ENCODE measurements around the gene SFN. TPM values are rescaled to one million over a fixed set of nuclear protein-coding genes. Genes with fewer than 3 reads are reported as not detected.
A peak's percentile ranks its signal among the peaks of the same experiment; 100 is the strongest.

The SFN gene
- total and polyA plus RNA-seq, 2 of the 13 experiments (the other 11 are each of a cell fraction or from before 2014, with no cell fraction given) = 4.3 to 5.6 TPM

DNA sequence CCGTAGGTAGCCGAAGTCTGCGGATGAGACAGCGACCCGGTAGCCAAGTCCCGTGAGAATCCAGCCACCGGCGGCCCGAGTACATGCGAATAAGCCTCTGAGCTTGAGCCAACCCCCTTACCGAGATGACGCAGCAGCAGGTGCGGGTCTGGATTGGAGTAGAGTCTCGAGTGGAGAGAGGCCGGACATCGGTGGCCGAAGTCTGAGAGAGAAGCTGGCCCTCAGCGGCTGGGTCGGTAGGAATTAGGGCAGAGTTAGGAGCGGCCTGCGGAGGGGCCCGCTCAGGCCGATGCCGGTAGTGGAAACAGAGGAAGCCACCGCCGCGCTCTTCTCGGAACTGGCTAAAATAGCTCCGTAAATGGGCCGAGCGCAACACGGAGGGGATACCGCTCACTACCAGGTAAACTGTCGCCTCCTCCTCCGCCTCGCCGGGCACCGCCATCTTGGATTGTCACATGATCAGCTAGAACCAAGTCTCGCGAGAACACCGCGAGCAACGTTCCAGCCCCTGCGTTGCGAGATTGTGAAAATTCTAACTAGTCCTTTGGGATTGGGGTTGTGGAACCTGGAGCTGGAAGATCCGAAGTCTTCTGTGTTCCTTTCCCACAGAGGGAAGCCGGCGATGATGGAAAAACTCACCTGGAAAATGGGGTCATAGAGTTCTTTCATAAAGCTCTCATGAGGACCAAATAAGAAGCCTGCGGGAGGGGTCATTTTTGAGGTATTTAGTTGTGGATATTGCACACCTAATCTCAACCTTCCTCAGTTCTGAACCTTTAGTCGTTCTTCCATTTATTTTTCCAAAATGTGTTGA, 37.3 kb downstream of the SFN start, which contains the start of gene GPATCH3 (continued):
- TF ChIP-seq, protein P1, sequence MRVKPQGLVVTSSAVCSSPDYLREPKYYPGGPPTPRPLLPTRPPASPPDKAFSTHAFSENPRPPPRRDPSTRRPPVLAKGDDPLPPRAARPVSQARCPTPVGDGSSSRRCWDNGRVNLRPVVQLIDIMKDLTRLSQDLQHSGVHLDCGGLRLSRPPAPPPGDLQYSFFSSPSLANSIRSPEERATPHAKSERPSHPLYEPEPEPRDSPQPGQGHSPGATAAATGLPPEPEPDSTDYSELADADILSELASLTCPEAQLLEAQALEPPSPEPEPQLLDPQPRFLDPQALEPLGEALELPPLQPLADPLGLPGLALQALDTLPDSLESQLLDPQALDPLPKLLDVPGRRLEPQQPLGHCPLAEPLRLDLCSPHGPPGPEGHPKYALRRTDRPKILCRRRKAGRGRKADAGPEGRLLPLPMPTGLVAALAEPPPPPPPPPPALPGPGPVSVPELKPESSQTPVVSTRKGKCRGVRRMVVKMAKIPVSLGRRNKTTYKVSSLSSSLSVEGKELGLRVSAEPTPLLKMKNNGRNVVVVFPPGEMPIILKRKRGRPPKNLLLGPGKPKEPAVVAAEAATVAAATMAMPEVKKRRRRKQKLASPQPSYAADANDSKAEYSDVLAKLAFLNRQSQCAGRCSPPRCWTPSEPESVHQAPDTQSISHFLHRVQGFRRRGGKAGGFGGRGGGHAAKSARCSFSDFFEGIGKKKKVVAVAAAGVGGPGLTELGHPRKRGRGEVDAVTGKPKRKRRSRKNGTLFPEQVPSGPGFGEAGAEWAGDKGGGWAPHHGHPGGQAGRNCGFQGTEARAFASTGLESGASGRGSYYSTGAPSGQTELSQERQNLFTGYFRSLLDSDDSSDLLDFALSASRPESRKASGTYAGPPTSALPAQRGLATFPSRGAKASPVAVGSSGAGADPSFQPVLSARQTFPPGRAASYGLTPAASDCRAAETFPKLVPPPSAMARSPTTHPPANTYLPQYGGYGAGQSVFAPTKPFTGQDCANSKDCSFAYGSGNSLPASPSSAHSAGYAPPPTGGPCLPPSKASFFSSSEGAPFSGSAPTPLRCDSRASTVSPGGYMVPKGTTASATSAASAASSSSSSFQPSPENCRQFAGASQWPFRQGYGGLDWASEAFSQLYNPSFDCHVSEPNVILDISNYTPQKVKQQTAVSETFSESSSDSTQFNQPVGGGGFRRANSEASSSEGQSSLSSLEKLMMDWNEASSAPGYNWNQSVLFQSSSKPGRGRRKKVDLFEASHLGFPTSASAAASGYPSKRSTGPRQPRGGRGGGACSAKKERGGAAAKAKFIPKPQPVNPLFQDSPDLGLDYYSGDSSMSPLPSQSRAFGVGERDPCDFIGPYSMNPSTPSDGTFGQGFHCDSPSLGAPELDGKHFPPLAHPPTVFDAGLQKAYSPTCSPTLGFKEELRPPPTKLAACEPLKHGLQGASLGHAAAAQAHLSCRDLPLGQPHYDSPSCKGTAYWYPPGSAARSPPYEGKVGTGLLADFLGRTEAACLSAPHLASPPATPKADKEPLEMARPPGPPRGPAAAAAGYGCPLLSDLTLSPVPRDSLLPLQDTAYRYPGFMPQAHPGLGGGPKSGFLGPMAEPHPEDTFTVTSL (CRISPR knock-in tag; IDR thresholded peaks at IDR 0.05; ENCODE audit: borderline replicate concordance) = peak; percentile 37; the same call in 1 of the 2 replicates
- TF ChIP-seq GABPB1 (CRISPR knock-in tag; IDR thresholded peaks at IDR 0.05) = peak; percentile 71
- TF ChIP-seq ZSCAN20 (CRISPR knock-in tag; IDR thresholded peaks at IDR 0.05; ENCODE audit: borderline replicate concordance) = no peak
- TF ChIP-seq, protein P2, sequence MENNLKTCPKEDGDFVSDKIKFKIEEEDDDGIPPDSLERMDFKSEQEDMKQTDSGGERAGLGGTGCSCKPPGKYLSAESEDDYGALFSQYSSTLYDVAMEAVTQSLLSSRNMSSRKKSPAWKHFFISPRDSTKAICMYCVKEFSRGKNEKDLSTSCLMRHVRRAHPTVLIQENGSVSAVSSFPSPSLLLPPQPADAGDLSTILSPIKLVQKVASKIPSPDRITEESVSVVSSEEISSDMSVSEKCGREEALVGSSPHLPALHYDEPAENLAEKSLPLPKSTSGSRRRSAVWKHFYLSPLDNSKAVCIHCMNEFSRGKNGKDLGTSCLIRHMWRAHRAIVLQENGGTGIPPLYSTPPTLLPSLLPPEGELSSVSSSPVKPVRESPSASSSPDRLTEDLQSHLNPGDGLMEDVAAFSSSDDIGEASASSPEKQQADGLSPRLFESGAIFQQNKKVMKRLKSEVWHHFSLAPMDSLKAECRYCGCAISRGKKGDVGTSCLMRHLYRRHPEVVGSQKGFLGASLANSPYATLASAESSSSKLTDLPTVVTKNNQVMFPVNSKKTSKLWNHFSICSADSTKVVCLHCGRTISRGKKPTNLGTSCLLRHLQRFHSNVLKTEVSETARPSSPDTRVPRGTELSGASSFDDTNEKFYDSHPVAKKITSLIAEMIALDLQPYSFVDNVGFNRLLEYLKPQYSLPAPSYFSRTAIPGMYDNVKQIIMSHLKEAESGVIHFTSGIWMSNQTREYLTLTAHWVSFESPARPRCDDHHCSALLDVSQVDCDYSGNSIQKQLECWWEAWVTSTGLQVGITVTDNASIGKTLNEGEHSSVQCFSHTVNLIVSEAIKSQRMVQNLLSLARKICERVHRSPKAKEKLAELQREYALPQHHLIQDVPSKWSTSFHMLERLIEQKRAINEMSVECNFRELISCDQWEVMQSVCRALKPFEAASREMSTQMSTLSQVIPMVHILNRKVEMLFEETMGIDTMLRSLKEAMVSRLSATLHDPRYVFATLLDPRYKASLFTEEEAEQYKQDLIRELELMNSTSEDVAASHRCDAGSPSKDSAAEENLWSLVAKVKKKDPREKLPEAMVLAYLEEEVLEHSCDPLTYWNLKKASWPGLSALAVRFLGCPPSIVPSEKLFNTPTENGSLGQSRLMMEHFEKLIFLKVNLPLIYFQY (CRISPR knock-in tag; IDR thresholded peaks at IDR 0.05; ENCODE audit: borderline replicate concordance) = no peak
- no peak for TF ChIP-seq ZNF557 (CRISPR knock-in tag; IDR thresholded peaks at IDR 0.05)
- TF ChIP-seq MXI1 (IDR thresholded peaks at IDR 0.05; ENCODE audit: borderline replicate concordance, low read depth, low read length) = peak; percentile 88
- TF ChIP-seq, protein P3, sequence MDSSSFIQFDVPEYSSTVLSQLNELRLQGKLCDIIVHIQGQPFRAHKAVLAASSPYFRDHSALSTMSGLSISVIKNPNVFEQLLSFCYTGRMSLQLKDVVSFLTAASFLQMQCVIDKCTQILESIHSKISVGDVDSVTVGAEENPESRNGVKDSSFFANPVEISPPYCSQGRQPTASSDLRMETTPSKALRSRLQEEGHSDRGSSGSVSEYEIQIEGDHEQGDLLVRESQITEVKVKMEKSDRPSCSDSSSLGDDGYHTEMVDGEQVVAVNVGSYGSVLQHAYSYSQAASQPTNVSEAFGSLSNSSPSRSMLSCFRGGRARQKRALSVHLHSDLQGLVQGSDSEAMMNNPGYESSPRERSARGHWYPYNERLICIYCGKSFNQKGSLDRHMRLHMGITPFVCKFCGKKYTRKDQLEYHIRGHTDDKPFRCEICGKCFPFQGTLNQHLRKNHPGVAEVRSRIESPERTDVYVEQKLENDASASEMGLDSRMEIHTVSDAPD (CRISPR knock-in tag; IDR thresholded peaks at IDR 0.05) = 0 out of 2 replicates have a peak, but pooled peaks have one; percentile 24
- TF ChIP-seq ZSCAN29 (CRISPR knock-in tag; conservative IDR thresholded peaks at IDR 0.05) = 0 out of 2 replicates have a peak, but pooled peaks have one; percentile 51
- TF ChIP-seq ZZZ3 (CRISPR knock-in tag; IDR thresholded peaks at IDR 0.05; ENCODE audit: borderline replicate concordance) = no peak
- no peak for TF ChIP-seq TEAD2 (CRISPR knock-in tag; IDR thresholded peaks at IDR 0.05)
- peak; percentile 83; the same call in 1 of the 2 replicates for TF ChIP-seq SMYD3 (CRISPR knock-in tag; IDR thresholded peaks at IDR 0.05)
- TF ChIP-seq GLI4 (CRISPR knock-in tag; IDR thresholded peaks at IDR 0.05; ENCODE audit: borderline replicate concordance) = no peak

All from HepG2 (cell line).